ENCODE data around the gene HSPA12A.

The HSPA12A gene

GRCh38 chr10:116742367-116743265, at the start of gene HSPA12A:
HSPA12A (minus strand) TSS chr10:116742566; CDS start chr10:116742469, 97 bp downstream.
- peak; percentile 61 for DNase-seq

- no peak for DNase-seq
Observed at GRCh38 chr10:116791241-116791640, 48.9 kb upstream of the HSPA12A start.

- peak; percentile 74 for DNase-seq
Observed at GRCh38 chr10:116787893-116788665, 45.7 kb upstream of the HSPA12A start.

GRCh38 chr10:116787053-116787659, 44.8 kb upstream of the HSPA12A start:
- no peak for DNase-seq

GRCh38 chr10:116785867-116786266, 43.5 kb upstream of the HSPA12A start:
- no peak for DNase-seq

GRCh38 chr10:116785282-116785681, 42.9 kb upstream of the HSPA12A start:
- no peak for DNase-seq

GRCh38 chr10:116784651-116785050, 42.3 kb upstream of the HSPA12A start:
- no peak for DNase-seq

GRCh38 chr10:116784035-116784434, 41.7 kb upstream of the HSPA12A start:
- DNase-seq, result no peak

- DNase-seq, result no peak
Observed at GRCh38 chr10:116783011-116783655, 40.8 kb upstream of the HSPA12A start.

GRCh38 chr10:116781370-116781884, 39.1 kb upstream of the HSPA12A start:
- DNase-seq, result no peak

GRCh38 chr10:116780691-116781205, 38.4 kb upstream of the HSPA12A start:
- DNase-seq, result no peak

- DNase-seq, result no peak
Observed at GRCh38 chr10:116779076-116779687, 36.8 kb upstream of the HSPA12A start.

- DNase-seq, result no peak
Observed at GRCh38 chr10:116777006-116777405, 34.6 kb upstream of the HSPA12A start.

GRCh38 chr10:116775488-116776400, 33.4 kb upstream of the HSPA12A start:
- no peak for DNase-seq

GRCh38 chr10:116774728-116775151, 32.4 kb upstream of the HSPA12A start:
- no peak for DNase-seq

GRCh38 chr10:116772909-116773705, 30.7 kb upstream of the HSPA12A start:
- DNase-seq, result no peak

GRCh38 chr10:116771959-116772585, 29.7 kb upstream of the HSPA12A start:
- no peak for DNase-seq

- DNase-seq, result no peak
Observed at GRCh38 chr10:116771101-116771958, 29.0 kb upstream of the HSPA12A start.

Measured in stimulated activated CD4-positive, alpha-beta T cell treated with anti-CD3 and anti-CD28 coated beads, Interleukin-4, amount 100 ng/mL, for 1 hour (primary cell).